ENCODE data around the gene ZDHHC8.

Gene ZDHHC8

DNA sequence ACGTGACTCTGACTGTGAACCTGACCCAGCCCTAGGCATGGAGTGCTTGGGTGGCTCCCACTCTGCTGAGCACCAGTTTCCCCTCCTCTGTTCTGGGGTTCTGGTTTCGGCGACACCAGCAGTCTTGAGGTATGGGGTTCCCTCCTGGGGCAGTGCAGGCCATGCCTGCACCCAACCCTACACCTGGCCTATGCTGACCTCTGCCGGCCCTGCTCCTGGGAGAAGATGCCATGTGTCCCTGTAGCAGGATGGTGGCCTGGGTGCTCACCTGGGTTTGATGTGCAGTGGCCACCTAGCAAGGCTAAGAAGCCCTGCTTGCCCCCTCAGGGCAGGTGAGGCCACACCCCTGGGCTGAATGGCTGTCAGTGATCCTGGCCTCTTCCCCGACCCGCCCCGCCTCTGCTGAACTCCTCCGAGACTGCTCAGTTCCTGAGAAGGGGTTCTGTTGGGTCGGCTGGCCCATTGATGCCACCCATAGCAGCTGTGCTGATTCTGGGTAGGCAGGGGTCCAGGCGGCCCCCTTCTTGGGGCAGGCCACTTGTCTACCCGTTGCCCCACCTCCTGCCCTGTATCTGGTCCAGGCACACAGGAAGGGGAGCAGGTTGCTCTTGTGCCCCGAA, 2.4 kb downstream of the ZDHHC8 start:
- H3K4me3 ChIP-seq (ENCODE audit: low read depth, low read length) = no peak overlapping the region
- no peak for DNase-seq (ENCODE audit: low read depth)
- TF ChIP-seq, protein P1, sequence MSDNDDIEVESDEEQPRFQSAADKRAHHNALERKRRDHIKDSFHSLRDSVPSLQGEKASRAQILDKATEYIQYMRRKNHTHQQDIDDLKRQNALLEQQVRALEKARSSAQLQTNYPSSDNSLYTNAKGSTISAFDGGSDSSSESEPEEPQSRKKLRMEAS (IDR thresholded peaks at IDR 0.05; ENCODE audit: low read depth, low read length) = no peak
- TF ChIP-seq MYC (IDR thresholded peaks at IDR 0.05; ENCODE audit: low read depth, low read length) (no peak), POLR2A (IDR thresholded peaks at IDR 0.05; ENCODE audit: extremely low read depth, insufficient read length) (no peak)
- TF ChIP-seq, protein P2, sequence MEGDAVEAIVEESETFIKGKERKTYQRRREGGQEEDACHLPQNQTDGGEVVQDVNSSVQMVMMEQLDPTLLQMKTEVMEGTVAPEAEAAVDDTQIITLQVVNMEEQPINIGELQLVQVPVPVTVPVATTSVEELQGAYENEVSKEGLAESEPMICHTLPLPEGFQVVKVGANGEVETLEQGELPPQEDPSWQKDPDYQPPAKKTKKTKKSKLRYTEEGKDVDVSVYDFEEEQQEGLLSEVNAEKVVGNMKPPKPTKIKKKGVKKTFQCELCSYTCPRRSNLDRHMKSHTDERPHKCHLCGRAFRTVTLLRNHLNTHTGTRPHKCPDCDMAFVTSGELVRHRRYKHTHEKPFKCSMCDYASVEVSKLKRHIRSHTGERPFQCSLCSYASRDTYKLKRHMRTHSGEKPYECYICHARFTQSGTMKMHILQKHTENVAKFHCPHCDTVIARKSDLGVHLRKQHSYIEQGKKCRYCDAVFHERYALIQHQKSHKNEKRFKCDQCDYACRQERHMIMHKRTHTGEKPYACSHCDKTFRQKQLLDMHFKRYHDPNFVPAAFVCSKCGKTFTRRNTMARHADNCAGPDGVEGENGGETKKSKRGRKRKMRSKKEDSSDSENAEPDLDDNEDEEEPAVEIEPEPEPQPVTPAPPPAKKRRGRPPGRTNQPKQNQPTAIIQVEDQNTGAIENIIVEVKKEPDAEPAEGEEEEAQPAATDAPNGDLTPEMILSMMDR (IDR thresholded peaks at IDR 0.05; ENCODE audit: low read depth, low read length) = no peak

DNA sequence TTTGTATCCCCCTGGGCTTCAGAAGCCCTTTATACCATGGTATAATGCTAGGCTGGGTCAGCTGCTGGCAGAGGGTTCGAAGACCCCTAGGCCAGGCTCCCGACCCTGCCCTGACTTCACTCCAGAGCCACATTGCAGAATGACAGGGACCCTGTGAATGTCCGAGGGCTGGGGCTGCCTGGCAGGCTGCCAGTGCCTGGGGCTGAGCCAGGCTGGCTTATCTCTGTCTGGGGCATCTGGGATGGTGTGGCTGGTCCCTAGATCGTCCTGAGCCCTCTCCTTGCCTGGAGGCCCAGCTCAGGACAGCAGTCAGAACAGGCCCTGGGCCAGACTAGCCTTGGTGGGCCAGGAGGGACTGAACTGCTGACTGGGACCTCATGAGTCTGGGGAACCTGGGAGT, 3.7 kb downstream of the ZDHHC8 start:
- DNase-seq (ENCODE audit: low read depth) = no peak
- no peak overlapping the region for H3K4me3 ChIP-seq (ENCODE audit: low read depth, low read length)
- TF ChIP-seq, protein P2 (IDR thresholded peaks at IDR 0.05; ENCODE audit: low read depth, low read length) = no peak
- TF ChIP-seq MYC (IDR thresholded peaks at IDR 0.05; ENCODE audit: low read depth, low read length) = no peak
- TF ChIP-seq, protein P1 (IDR thresholded peaks at IDR 0.05; ENCODE audit: low read depth, low read length) = no peak
- TF ChIP-seq POLR2A (IDR thresholded peaks at IDR 0.05; ENCODE audit: extremely low read depth, insufficient read length) = no peak

DNA sequence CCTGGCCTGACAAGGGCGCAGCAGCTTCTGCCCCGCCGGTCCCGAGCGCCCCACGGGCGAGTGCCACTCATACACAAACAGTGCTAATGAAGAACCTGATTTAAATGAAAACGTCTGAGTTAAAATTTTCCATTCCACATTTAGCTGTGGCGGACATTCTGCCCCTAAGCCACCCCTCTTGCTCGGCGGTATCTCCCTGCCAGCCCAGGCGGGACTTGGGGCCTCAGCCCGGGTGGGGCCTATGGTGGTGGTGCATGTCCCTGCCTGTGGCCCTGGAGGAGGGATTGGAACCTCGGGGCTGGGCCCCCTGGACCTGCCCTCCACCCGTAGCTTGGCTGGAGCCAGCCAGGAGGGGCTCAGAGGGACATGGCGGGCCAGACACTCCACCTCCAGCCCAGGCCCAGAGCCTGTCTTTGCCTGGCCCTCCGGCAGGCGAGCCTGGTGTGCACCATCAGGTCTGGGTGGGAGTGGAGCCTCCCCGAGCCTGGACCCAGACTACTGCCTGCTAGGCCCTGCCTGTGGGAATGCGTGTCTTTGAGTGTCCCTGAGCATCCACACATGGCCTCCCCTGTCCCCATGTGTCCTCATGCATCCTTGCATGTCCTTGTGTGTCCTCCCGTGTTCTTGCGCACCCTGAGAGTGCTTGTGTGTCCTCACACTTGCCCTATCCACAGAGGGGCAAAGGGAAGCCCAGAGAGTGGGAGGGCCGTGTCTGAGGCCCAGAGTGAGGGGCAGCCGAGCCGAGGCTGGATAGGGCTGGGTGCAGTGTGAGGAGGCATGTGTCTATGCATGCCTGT, 4.4 kb downstream of the ZDHHC8 start:
- no peak overlapping the region for H3K4me3 ChIP-seq (ENCODE audit: low read depth, low read length)
- TF ChIP-seq MYC (IDR thresholded peaks at IDR 0.05; ENCODE audit: low read depth, low read length) (no peak), POLR2A (IDR thresholded peaks at IDR 0.05; ENCODE audit: extremely low read depth, insufficient read length) (no peak)
- TF ChIP-seq, protein P1 (IDR thresholded peaks at IDR 0.05; ENCODE audit: low read depth, low read length) = no peak
- TF ChIP-seq, protein P2 (IDR thresholded peaks at IDR 0.05; ENCODE audit: low read depth, low read length) = no peak
- DNase-seq (ENCODE audit: low read depth) = no peak

DNA sequence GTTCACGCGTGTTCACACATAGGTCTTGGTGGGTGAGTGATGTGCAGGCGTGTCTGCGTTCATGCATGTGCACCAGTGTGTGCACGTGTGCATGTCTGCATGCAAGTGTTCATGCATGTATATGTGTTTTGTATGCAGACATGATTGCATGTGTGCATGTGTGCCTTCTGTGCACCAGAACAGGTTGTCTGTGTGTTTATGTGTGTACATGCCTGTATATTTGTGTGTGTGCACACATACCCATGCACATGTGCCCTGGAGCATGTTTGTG, 4.9 kb downstream of the ZDHHC8 start:
- no peak for DNase-seq (ENCODE audit: low read depth)
- H3K4me3 ChIP-seq (ENCODE audit: low read depth, low read length) = no peak overlapping the region
- TF ChIP-seq MYC (IDR thresholded peaks at IDR 0.05; ENCODE audit: low read depth, low read length) (no peak), POLR2A (IDR thresholded peaks at IDR 0.05; ENCODE audit: extremely low read depth, insufficient read length) (no peak)
- TF ChIP-seq, protein P2 (IDR thresholded peaks at IDR 0.05; ENCODE audit: low read depth, low read length) = no peak
- TF ChIP-seq, protein P1 (IDR thresholded peaks at IDR 0.05; ENCODE audit: low read depth, low read length) = no peak

DNA sequence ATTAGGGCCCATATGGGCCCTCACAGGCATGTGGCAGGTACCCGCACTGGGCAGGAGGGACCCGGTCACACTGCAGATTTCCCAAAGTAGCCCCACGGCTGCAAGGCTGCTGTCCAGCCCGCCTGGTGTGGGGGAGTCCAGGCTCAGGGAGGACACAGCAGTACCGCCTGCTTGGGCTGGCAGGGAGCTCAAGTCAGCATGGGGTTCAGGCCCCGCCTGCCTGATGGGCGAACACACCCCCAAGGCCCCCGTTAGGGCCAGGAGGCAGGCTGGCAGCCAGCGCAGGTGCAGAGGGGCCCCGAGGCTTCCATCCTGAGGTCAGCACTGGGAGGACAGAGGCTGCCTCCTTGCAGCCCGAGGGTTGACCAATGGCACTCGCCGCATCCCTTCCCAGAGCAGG, 5.5 kb downstream of the ZDHHC8 start:
- TF ChIP-seq POLR2A (IDR thresholded peaks at IDR 0.05; ENCODE audit: extremely low read depth, insufficient read length) (no peak), MYC (IDR thresholded peaks at IDR 0.05; ENCODE audit: low read depth, low read length) (no peak)
- TF ChIP-seq, protein P1 (IDR thresholded peaks at IDR 0.05; ENCODE audit: low read depth, low read length) = no peak
- TF ChIP-seq, protein P2 (IDR thresholded peaks at IDR 0.05; ENCODE audit: low read depth, low read length) = no peak
- no peak overlapping the region for H3K4me3 ChIP-seq (ENCODE audit: low read depth, low read length)
- no peak for DNase-seq (ENCODE audit: low read depth)
